Muscle layer of colon (tissue), 2 donors: ENCODE results near the gene COL5A2.

Experiments
- H3K27ac ChIP-seq: one replicate; pipeline ENCODE4 v1.7.0; 2013; ENCODE audit warnings: low read depth, mild to moderate bottlenecking, low read length, moderate library complexity
- H3K27me3 ChIP-seq, 2 donors: one replicate each; pipeline ENCODE4 v1.7.0; 2013; ENCODE audit warnings: low read length in 2 of 2, mild to moderate bottlenecking in 2 of 2; ENCODE audit not compliant: insufficient read depth in 2 of 2, control insufficient read depth in 1 of 2
- H3K36me3 ChIP-seq: one replicate; pipeline ENCODE4 v1.7.0; 2013; ENCODE audit warnings: mild to moderate bottlenecking, low read length; ENCODE audit not compliant: insufficient read depth
- H3K4me1 ChIP-seq: one replicate; pipeline ENCODE4 v1.7.0; 2013; ENCODE audit warnings: mild to moderate bottlenecking, low read length; ENCODE audit not compliant: insufficient read depth
- H3K4me3 ChIP-seq, 2 donors: one replicate each; pipeline ENCODE4 v1.7.0; 2013; ENCODE audit warnings: low read length in 2 of 2, low read depth in 1 of 2, mild to moderate bottlenecking in 1 of 2, moderate library complexity in 1 of 2
- H3K9ac ChIP-seq: one replicate; pipeline ENCODE4 v1.7.0; 2013; ENCODE audit warnings: low read length
- H3K9me3 ChIP-seq: one replicate; pipeline ENCODE4 v1.7.0; 2013; ENCODE audit warnings: mild to moderate bottlenecking, low read length
- donor health status: abdominal sarcoma.
- donor health status: Adenocarcinoma of cecum.

The COL5A2 gene

GRCh38 chr2:189144700-189145211 is 34.8 kb downstream of the COL5A2 start:
- H3K36me3 ChIP-seq: no peaks in the 10 kb centered on the region
- H3K27me3 ChIP-seq: no peaks in the 10 kb centered on the region
- H3K9me3 ChIP-seq: no peaks in the 10 kb centered on the region
- H3K4me1 ChIP-seq: no peaks in the 10 kb centered on the region
- no peak overlapping the region for H3K9ac ChIP-seq
- H3K4me3 ChIP-seq: no peak overlapping the region
- H3K27ac ChIP-seq: no peak overlapping the region

DNA sequence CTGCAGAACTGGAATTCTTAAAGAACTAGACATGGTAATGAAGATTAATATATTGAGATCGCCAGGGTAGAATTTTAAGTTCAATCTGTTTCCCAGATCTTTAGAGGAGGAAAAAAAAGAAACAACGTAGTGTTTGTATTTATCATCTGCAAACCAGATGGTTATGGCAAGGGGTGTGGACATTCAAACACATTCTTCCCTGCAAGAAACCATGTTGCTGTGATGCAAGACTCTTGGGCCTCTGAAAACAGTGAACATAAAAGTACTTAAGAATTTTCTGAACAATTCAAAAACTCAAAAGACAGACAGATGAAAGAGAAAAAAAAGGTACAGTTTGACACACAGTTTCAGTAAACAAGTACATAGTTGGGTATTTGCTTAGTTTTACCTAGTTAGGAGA is 35.6 kb downstream of the COL5A2 start:
- Histone ChIP-seq H3K4me1 (no peaks in the 10 kb centered on the region), H3K27me3 (no peaks in the 10 kb centered on the region), H3K9me3 (no peaks in the 10 kb centered on the region), H3K4me3 (no peak overlapping the region), H3K27ac (no peak overlapping the region), H3K9ac (no peak overlapping the region), H3K36me3 (no peaks in the 10 kb centered on the region)

DNA sequence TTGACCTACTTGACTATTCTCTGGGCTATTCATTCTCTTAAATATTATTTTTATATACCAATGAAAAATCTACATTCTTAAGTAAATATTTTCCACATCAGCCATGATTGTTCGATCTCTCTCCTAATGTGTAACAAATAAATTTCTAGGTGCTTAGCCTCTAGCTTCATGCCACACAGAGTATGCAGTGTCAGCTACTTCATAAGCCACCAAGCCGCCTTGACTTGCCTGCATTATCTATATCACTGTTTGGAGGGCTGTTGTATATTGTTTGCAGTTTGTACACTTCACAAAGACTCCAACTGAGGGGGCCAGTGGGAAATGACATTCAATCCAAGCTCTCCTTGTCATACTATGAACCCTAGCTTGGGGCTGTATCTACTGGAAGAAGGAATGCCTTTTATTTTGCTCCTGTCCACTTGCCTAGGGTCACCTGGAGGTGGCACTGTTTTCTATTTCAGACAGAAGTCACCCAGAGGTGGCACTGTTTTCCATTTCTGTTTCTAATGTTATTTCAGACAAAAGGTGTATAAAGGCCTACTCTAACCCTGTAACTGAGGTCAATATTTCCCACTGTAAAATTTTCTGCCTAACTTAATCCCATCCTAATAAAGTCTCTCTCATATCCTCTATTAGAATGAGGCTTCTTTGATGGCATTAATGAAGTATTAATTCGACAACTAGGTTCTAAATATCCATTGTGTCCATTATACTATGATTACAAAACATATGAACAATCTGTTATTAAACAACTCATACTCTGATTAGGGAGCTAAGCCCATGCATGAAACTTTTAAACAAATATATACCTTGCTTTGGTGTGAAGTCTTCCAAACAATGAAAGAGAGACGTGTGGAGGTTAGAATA is 36.4 kb downstream of the COL5A2 start:
- Histone ChIP-seq H3K36me3 (no peaks in the 10 kb centered on the region), H3K27me3 (no peaks in the 10 kb centered on the region), H3K4me3 (no peak overlapping the region), H3K9me3 (no peaks in the 10 kb centered on the region), H3K9ac (no peak overlapping the region), H3K27ac (no peak overlapping the region), H3K4me1 (no peaks in the 10 kb centered on the region)

- no peaks in the 10 kb centered on the region for H3K4me1 ChIP-seq
- H3K9me3 ChIP-seq: no peaks in the 10 kb centered on the region
- no peaks in the 10 kb centered on the region for H3K27me3 ChIP-seq
These were observed 40.8 kb downstream of the COL5A2 start for GRCh38 chr2:189138800-189139199.

GRCh38 chr2:189137519-189137918 is 42.0 kb downstream of the COL5A2 start:
- Histone ChIP-seq H3K4me3 (no peak overlapping the region), H3K9me3 (no peaks in the 10 kb centered on the region), H3K27me3 (no peaks in the 10 kb centered on the region), H3K36me3 (no peaks in the 10 kb centered on the region), H3K27ac (no peak overlapping the region), H3K4me1 (no peaks in the 10 kb centered on the region), H3K9ac (no peak overlapping the region)

More at GRCh38 chr2:189138800-189139199, 40.8 kb downstream of the COL5A2 start:
- Histone ChIP-seq H3K9ac (no peak overlapping the region), H3K36me3 (no peaks in the 10 kb centered on the region), H3K27ac (no peak overlapping the region), H3K4me3 (no peak overlapping the region)

GRCh38 chr2:189134485-189134884 is 45.1 kb downstream of the COL5A2 start:
- H3K9ac ChIP-seq: no peak overlapping the region
- H3K36me3 ChIP-seq: no peaks in the 10 kb centered on the region
- H3K9me3 ChIP-seq: no peaks in the 10 kb centered on the region
- no peaks in the 10 kb centered on the region for H3K4me1 ChIP-seq
- H3K27ac ChIP-seq: no peak overlapping the region
- no peaks in the 10 kb centered on the region for H3K27me3 ChIP-seq
- H3K4me3 ChIP-seq: no peak overlapping the region

- peaks cover 8% of the 10 kb centered on the region for H3K4me1 ChIP-seq
- no peak overlapping the region for H3K9ac ChIP-seq
These were observed 47.6 kb downstream of the COL5A2 start for GRCh38 chr2:189131991-189132390.

DNA sequence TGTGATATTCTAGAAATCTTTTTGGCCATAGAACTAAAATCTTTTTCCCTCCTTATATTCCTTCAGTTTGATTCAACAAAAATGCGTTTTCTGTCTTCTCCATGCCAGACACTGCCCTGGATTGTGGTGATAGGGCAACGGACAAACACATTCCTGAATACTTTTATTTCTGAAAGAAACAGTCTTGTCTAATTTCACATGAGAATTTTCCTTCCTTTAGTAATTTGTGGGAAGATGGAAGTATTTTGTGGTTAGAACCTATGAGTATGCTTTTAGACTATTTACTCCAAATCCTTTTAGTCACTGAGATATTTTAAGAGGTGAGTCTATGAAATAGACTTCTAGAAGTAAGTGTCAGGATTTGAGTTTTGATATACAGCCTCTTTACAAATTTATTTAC is 49.6 kb downstream of the COL5A2 start:
- H3K4me3 ChIP-seq: no peak overlapping the region
- H3K27ac ChIP-seq: no peak overlapping the region
- H3K9me3 ChIP-seq: no peaks in the 10 kb centered on the region
- H3K9ac ChIP-seq: no peak overlapping the region
- H3K27me3 ChIP-seq: no peaks in the 10 kb centered on the region
- no peaks in the 10 kb centered on the region for H3K36me3 ChIP-seq
- peaks cover 13% of the 10 kb centered on the region for H3K4me1 ChIP-seq

More at GRCh38 chr2:189131991-189132390, 47.6 kb downstream of the COL5A2 start:
- H3K36me3 ChIP-seq: no peaks in the 10 kb centered on the region
- no peaks in the 10 kb centered on the region for H3K27me3 ChIP-seq
- H3K4me3 ChIP-seq: no peak overlapping the region
- H3K9me3 ChIP-seq: no peaks in the 10 kb centered on the region
- no peak overlapping the region for H3K27ac ChIP-seq

- Histone ChIP-seq H3K4me1 (peaks cover 13% of the 10 kb centered on the region), H3K36me3 (no peaks in the 10 kb centered on the region), H3K27me3 (no peaks in the 10 kb centered on the region), H3K9ac (no peak overlapping the region), H3K4me3 (no peak overlapping the region), H3K9me3 (no peaks in the 10 kb centered on the region), H3K27ac (no peak overlapping the region)
These were observed 50.6 kb downstream of the COL5A2 start for GRCh38 chr2:189128970-189129369.

DNA sequence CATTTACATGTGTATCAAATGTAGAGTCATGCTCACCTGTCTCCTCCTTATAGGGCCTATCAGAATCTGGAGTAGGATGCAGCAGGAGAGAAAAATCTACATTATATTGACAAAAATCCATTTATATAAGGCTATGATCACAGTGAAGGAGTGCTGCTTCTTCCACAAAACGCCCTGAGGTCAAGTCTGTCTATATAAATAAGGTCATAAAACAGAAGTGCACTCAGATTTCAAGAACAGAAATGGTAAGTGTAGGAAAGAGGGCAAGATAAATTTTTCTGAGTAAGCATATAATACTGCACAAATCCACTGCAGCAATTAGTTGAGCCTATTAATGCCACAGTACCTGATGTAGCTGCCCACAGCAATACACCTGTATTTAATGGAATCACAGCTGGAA is 51.8 kb downstream of the COL5A2 start:
- H3K27ac ChIP-seq: no peak overlapping the region
- H3K36me3 ChIP-seq: no peaks in the 10 kb centered on the region
- H3K9me3 ChIP-seq: no peaks in the 10 kb centered on the region
- H3K27me3 ChIP-seq: no peaks in the 10 kb centered on the region
- peaks cover 13% of the 10 kb centered on the region for H3K4me1 ChIP-seq
- H3K4me3 ChIP-seq: no peak overlapping the region
- no peak overlapping the region for H3K9ac ChIP-seq

DNA sequence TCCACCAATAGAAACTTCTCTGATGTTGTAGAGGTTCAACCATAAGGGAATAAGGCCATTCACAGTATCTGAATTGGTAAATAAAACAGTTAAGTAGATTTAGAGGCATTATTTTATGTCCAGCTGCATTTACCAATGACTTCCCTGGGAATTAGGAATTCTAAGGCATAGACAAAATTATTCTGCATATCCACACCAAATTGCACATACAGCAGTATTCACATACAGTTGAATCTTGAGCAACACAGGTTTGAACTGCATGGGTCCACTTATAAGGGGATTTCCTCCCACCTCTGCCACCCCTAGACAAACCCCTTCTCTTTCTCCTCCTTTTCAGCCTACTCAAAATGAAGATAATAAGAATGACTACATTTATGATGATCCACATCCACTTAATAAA is 54.4 kb downstream of the COL5A2 start:
- no peaks in the 10 kb centered on the region for H3K9me3 ChIP-seq
- no peak overlapping the region for H3K27ac ChIP-seq
- no peaks in the 10 kb centered on the region for H3K27me3 ChIP-seq
- H3K4me1 ChIP-seq: peaks cover 13% of the 10 kb centered on the region
- no peaks in the 10 kb centered on the region for H3K36me3 ChIP-seq
- H3K4me3 ChIP-seq: no peak overlapping the region
- H3K9ac ChIP-seq: no peak overlapping the region

DNA sequence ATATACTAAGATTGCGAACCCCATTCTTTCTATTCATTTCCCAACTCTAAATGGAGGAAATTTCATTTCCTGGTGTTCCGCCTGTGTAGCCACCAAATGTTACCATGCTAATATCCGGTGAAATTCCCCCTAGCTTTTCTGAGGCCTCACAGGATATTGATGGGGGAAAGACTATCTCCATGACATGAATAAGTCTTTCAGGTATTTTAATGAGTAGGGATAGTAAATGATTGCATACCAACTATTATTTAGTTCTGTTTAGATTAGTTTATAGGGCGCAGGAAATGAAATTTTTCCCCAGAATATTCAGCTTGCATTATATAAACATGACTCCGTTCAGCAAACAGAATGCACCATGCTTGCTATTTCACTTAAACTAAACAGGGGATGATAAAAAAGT is 55.4 kb downstream of the COL5A2 start:
- no peak overlapping the region for H3K27ac ChIP-seq
- H3K27me3 ChIP-seq: no peaks in the 10 kb centered on the region
- H3K9ac ChIP-seq: no peak overlapping the region
- no peak overlapping the region for H3K4me3 ChIP-seq
- no peaks in the 10 kb centered on the region for H3K36me3 ChIP-seq
- H3K9me3 ChIP-seq: no peaks in the 10 kb centered on the region
- peaks cover 13% of the 10 kb centered on the region for H3K4me1 ChIP-seq
